NCI-H69 (cell line): Measurements from ENCODE around the gene SNX9.
"Not testable (repeated sequence)": the region's sequence is repeated elsewhere in the genome, so short reads cannot be mapped to it uniquely, and the experiment has no call there.

ENCODE experiments used
- DNase-seq: peaks from one replicate; lab custom pipeline; 2025; lab: John Stamatoyannopoulos, UW

SNX9 gene

GRCh38 chr6:157885876-157886275 is 62.8 kb downstream of the SNX9 start:
- no peak for DNase-seq

- no peak for DNase-seq
Observed at GRCh38 chr6:157887892-157888291, 64.8 kb downstream of the SNX9 start.

DNA sequence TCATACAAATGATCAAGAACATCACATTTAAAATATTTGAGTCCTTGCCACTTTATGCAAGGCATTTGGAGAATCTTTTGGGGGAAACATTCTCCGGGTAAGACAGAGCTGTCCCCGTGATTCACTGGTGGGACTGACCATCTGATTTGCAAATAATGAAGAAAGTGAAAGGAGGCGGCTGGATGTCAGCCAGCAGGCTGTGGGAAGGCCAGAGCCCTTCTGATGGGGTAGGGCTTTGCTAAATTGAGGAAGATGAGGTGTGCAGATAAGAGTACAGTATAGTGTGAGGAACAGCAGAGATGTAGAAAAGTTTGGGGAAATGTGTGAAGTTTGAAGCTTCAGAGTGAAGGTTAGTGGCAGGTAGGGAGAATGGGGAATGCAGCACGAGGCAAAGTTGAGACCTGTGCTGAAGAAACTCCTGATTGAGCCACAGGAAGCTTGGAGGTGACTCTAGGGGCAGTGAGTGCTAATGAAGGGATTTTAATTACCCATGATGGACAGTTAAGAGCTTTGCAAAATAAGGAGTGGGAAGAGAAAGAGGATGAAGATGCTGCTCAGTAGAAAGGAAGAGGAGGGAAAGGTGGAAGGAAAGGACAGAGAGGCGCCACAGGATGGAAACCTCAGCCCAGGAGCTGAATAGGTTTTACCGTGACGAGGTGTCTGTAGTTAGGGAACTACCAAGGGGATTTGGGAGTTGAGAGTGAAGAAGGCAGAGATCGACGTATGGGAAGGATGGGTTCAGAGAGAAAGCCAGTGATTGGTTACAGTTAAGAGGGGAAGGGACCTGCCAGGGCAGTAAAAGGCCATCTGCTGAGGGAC is 68.7 kb downstream of the SNX9 start:
- DNase-seq: no peak

DNA sequence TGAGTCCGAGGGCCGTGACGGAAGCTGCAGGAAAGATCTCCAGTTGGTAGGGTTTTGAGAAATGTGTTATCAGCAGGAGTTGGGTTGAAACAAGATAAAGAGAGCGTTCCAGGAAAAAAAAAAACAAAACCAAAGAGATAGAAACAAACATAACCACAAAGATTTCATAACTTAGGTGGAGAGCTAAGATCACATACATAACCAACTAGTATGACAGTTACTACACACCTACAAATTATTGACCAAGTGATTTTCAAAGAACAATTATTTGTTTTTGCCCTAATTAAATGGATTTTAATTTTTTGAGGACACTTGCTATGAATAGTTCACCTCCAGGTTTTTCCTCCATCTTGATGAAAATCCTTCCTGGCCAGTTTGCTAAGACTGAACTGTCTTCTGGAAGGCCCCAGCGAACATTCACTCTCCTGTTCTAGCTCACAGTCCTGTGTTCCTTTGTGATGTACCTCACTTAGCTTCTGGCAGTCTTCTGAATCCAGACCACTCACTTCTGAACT is 69.4 kb downstream of the SNX9 start:
- DNase-seq: no peak

DNA sequence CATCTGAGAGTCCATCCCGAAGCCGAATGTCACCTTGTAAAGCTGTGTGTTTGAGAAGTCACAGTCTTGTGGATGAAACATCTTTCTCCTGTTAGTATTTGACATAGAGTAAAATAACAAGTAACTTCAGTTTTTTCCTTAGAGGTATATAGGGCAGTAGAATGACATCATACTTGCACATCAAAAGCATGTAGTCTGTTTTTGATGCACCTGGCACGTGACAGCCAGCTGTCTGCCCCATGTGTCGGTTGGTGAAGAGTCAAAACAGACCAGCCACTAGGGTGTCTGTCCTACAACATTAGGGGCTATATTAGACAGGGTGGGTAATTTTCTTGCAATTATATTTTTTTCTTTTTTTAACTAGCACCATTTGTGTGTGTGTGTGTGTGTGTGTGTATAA is 70.2 kb downstream of the SNX9 start:
- DNase-seq: no peak

- DNase-seq: no peak
Observed at GRCh38 chr6:157895585-157895984, 72.5 kb downstream of the SNX9 start.

- no peak for DNase-seq
Observed at GRCh38 chr6:157896932-157897331, 73.9 kb downstream of the SNX9 start.

GRCh38 chr6:157898169-157898568 is 75.1 kb downstream of the SNX9 start:
- DNase-seq: no peak

GRCh38 chr6:157898640-157899039 is 75.6 kb downstream of the SNX9 start:
- no peak for DNase-seq

DNA sequence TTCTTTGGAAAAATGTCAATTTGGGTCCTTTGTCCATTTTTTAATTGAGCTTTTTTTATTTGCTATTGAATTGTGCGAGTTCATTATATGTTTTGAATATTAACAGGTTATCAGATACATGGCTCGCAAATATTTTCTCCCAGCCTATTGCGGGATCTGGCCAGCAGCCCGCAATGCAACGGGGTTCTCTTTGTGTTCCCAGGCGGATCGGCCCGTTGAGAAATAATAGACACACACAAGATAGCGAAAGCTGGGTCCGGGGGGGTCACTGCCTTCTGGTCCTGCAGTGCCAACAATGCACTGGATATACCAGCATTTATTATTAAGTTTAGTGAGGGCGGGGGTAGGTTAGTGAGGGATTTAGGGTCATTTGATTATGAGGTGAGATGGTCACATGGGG is 77.2 kb downstream of the SNX9 start:
- DNase-seq: not testable (repeated sequence)

- peak; percentile 38 for DNase-seq
Observed at GRCh38 chr6:157900751-157901150, 77.7 kb downstream of the SNX9 start.

DNA sequence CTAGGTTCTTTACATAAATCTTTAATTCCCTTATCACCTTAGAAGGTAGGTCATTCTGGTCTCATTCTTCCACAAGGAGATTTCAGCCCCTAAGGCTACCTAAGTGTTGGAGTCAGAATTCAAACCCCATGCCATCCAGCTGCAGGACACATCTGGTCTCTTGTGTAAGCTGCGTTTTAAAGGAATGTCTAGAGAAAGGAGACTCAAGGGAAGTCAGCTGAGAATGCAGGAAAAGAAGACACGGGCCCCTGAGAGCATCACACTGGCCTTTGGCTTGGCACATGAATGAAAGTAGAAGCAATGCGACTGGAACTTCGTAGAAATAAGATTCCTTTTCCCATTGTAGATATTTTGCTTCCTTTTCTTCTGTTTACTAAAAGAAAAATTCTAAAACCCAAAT is 82.0 kb downstream of the SNX9 start:
- no peak for DNase-seq

DNA sequence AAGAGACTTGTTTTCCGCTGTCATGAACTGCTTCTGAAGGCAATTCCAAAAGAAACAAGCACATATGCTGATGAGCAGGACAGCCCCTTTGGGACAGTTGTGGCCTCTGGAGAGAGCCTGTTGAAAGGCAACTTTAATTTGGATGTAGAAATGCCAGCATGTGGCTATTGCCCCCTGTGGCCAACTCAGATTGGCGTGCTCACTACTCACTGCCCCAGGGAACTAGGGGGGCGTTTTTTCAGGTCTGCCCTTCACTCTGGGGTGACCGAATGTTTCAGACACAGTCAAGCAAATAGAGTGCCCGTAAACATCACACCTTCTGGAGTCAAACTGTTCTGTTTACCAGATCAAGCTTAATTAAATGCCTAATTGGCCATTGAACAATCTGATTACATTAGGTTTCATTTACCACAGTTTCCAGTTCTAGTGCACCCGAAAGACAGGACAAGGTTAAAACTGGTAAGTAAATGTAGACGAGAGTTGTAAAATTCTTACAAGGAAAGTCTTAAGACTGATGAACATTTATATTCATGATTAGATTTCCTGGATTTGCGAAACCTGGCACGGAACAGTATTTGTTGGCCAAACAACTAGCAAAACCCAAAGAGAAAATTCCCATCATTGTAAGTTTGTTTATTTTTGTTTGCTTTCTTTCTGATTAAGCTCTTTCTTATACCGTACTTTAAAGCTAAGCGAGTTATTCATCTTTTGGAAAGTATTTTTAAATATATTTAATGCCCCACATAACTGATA is 82.7 kb downstream of the SNX9 start:
- DNase-seq: no peak

GRCh38 chr6:157906537-157907061 is 83.6 kb downstream of the SNX9 start:
- no peak for DNase-seq

DNA sequence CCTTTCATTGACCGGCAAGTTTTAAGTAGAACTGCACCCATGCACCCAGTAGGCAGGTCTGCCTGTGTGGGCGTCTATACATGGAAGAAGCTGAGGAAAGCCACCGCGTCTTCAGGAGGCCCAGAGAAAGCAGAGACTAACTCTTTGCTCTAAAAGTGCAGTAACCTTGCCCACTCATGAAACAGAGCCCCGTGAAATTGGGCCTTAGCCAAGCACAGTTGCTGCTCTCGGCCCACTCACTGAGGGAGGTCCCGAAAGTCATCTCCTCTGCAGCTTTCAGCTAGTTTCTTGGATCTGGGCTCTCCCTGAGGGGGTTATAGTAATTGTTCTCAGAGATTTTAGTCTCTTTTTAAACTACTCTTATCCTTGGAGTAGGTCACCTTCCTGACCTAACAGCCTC is 84.6 kb downstream of the SNX9 start:
- no peak for DNase-seq

- no peak for DNase-seq
Observed at GRCh38 chr6:157908369-157909281, 85.6 kb downstream of the SNX9 start.

GRCh38 chr6:157909282-157909664 is 86.2 kb downstream of the SNX9 start:
- DNase-seq: no peak

- DNase-seq: no peak
Observed at GRCh38 chr6:157911278-157911677, 88.2 kb downstream of the SNX9 start.

- DNase-seq: no peak
Observed at GRCh38 chr6:157911786-157912185, 88.7 kb downstream of the SNX9 start.

DNA sequence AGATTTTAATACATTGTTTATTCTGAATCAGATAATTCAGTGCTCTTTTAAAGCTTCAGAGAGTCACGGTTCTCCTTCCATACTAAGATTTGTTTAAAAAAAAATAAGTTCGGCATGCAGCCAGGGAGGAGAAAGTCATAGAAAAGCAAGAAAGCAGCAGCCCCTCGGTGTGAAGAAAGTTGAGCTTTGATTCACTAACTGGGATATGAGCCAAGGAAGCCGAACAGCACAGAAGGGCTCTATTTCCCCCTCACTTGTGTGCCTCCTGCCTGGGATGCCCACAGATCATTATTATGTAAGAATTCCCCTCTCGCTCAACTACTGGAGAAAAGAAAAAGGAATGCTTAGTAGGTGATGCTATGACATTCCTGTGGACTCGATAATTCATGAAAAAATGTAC is 89.3 kb downstream of the SNX9 start:
- DNase-seq: no peak

DNA sequence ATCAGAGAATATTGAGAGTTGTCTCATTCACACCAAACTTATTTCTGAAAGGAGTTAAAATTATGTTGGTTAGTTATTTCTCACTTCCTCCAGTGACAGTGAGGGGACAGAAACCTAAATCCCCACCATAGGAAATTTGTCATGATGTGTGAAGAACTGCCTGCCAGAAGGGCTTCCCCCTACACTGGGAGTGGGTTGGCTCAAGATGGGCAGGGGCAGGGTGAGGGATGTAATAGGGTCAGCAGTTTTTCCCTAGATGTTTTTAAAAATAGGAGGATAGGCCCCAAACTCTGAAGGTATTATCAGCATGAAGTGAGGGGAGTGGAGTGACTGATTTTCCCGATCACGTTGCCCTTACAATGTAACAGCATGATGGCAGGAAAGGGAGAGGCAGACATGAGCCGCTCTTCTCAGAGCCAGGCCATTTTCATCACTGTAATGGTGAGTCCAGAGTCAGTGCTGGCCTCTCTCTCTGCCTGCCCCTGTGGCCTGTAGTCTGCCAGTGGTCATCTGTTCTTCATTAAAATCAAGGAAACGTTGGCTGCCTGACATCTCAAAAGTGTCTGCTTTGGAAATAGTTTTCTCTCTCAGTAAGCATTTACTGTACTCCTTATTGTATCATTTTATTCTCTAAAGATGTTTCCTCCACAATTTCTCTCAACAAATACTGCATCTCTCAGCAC is 98.8 kb downstream of the SNX9 start:
- no peak for DNase-seq
